NCI-H1092 treated with DMSO at 0.1 percent for 48 hours (cell line): ENCODE data around the gene DEPP1.
A peak's percentile ranks its signal among the peaks of the same experiment; 100 is the strongest.

Experiments used
- DNase-seq: peaks from one replicate; lab custom pipeline; 2025; lab: John Stamatoyannopoulos, UW

Gene DEPP1

DNA sequence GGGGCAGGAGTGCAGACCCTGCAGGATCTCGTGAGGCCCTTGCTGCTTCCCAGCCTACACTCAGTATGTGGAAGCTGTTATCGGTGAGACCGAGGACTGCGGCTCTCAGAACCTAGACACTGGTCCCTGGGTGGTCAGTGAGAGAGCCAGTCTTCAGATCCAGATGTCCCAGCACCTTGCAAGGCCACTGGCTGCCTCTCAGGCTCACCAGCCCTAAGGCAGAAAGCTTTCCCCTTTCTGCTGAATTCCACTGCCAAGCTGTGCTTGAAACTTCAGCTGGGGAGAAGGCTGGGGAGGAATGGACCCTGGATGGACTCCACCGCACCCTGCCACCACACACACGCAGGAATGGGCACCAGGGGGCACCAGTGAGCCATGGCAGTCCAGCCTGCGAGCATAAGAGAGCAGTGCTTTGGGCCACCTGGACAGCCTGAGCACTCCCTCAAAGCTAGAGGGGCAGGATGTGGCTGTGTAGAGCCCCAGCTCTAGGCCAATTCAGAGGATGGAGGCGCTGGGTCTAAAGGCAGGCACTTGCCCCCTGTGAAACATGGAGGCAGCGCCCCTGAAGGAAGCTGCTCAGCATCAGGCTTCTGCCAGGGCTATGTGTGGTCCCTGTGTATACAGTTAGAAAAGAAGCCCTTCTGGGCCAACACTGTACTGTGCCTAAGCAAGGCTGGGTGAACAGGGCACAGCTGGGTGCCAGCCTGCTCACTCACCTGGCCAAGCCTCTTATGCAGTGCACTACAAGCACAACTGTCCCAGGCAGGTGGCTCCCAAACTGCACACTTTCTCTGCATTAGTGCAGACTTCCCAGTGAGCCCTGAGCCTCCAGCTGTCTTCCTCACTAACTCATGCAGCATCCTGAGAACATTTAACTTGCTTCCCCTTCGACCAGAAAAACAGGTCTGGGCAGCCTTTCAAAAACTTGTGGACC is 45.8 kb downstream of the DEPP1 start:
- peak; percentile 8 for DNase-seq

GRCh38 chr10:44931621-44932516 is 46.7 kb downstream of the DEPP1 start:
- no peak for DNase-seq

DNA sequence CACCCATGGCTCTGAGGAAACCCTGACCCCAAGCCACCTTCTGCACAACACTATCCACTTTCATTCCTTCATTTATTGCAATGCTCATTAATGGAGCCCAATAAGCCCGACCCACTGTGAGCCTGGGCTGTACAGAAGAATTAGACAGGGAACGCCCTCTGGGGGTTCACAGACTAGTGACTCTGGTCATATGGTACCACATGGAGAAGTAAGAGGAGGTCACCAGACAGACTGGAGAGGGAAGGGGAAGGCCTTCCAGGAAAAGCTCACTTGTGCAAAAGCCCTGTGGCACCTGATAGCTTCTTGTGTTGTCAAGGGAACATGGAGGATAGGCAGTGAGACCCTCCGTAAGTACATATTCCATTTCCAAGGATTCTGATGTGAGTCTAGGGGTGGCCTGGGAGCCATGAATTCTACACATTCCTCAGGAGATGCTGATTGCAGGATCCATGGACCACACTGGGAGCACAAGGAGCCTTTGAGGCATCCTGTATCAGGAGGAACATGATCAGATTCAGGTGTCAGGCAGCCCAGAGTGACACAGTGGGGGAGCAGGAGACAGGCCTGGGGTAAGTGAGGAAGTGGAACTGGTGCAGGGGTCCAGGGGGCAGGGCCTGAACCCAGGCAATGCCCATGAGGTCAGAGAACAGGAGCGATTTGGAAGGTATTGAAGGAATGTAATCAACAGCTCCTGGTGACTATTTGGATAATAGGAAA is 47.5 kb downstream of the DEPP1 start:
- no peak for DNase-seq

DNA sequence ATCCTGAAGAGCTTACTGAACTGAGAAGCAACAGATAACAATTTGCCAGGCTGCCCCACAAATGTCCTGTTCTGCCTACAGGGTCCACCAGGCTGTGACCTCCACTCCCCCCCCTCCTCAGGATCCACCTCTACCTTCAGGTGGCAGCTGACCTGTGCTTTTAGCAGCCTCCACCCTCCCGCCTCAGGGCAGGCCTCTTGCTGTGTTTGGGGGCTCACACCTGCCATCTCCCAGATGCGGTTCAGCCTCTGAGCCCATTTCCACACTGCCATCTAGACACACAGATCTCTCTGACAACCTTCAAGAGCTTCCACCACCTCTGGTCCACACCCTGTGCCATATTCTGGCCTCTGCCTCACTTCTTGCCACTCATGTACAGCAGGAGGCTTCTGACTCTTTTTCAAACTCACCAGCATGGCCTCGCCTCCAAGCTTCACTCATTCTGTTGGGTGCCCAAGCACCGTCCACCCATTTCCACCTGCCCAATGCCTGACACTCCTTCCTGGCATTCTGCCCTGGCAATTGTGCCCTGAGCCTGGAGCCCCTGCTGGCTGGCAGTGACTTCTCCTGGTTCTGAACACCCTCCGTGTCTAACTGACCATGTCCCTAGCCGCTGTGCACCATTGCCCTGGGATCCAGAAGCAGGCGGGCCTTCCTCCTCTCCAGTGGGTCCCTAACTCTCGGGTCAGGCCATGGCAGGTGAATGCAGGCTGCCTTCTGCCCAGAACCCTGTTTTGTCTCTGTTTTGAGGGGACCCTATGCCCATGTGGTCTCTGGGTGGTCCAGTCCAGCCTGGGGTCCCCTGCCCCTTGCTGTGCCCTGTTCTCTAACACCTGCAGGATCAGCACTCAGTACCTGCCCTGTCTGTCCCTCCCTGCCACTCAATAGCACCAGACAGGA is 49.0 kb downstream of the DEPP1 start:
- DNase-seq, result no peak

DNA sequence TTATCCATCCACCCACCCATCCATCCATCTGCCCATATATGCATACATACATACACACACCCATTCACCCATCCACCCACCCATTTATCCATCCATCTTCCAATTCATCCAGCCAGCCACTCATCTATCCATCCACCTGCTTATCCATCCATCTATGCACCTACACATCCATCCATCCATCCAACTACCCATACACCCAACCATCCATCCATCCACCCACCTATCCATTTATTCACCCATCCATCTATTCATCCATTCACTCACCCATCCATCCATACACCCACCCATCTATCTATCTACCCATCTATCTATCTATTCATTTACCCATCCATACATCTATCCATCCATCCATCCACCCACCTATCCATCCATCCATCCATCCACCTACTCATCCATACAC is 50.1 kb downstream of the DEPP1 start:
- no peak for DNase-seq

DNA sequence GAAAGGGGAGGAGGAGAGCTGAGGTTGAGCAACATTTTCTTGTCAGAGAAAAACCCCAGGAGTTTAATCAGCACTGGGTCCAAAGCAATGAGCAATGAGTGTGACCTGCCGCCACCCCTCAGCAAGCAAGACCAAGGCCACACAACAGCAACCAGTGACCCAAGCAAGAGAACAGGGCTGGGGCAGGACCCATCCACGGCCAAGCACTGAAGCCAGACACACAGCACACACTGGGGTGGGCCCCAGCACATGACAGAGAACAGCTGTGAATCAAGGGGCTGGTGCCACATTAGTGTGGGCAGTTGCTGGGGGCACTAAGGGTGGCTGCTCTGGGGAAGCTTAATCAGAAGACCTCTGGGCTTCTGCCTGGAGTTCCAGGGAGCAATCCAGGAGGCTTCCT is 51.3 kb downstream of the DEPP1 start:
- DNase-seq, result no peak

- no peak for DNase-seq
Observed at GRCh38 chr10:44926751-44927351, 51.8 kb downstream of the DEPP1 start.
